Astrocyte (in vitro differentiated cells and primary cell): ENCODE results near the gene DLL1. TPM values are rescaled to one million over a fixed set of nuclear protein-coding genes. Genes with fewer than 3 reads are reported as not detected.

ENCODE experiments used
- DNase-seq: peaks from one replicate; pipeline ENCODE4 v3.0.0-alpha.2; 2010; ENCODE audit warnings: low read depth
- FAIRE-seq: peaks from 2 replicates; lab custom pipeline; 2011; peaks lifted over from hg19 to GRCh38; lab: Jason Lieb, UNC
- H2AFZ ChIP-seq: 2 replicates; pipeline ENCODE4 v1.6.0; 2012; ENCODE audit warnings: low read depth, low read length, inconsistent platforms
- H3K27ac ChIP-seq: 2 replicates; pipeline ENCODE4 v1.5.1; 2011; ENCODE audit warnings: low read depth, low read length, inconsistent platforms
- H3K27me3 ChIP-seq: 2 replicates; pipeline ENCODE4 v1.6.0; 2011; ENCODE audit warnings: low read length, inconsistent platforms; ENCODE audit not compliant: insufficient read depth
- H3K36me3 ChIP-seq: 2 replicates; pipeline ENCODE4 v1.5.1; 2011; ENCODE audit warnings: low read length, inconsistent platforms; ENCODE audit not compliant: insufficient read depth
- H3K4me1 ChIP-seq: 2 replicates; pipeline ENCODE4 v1.5.1; 2011; ENCODE audit warnings: low read length, inconsistent platforms; ENCODE audit not compliant: insufficient read depth
- H3K4me2 ChIP-seq: 2 replicates; pipeline ENCODE4 v1.6.0; 2012; ENCODE audit warnings: low read length, inconsistent platforms
- H3K4me3 ChIP-seq: 2 replicates; pipeline ENCODE4 v1.5.1; 2011; ENCODE audit warnings: low read depth, mild to moderate bottlenecking, low read length, inconsistent platforms; ENCODE audit not compliant: insufficient read depth
- H3K79me2 ChIP-seq: 2 replicates; pipeline ENCODE4 v1.6.0; 2012; ENCODE audit warnings: mild to moderate bottlenecking, low read length, inconsistent platforms; ENCODE audit not compliant: insufficient read depth
- H3K9ac ChIP-seq: 2 replicates; pipeline ENCODE4 v1.6.0; 2012; ENCODE audit warnings: mild to moderate bottlenecking, low read length, inconsistent platforms
- H3K9me3 ChIP-seq: 2 replicates; pipeline ENCODE4 v1.5.1; 2012; ENCODE audit warnings: low read depth, mild to moderate bottlenecking, low read length, inconsistent platforms; ENCODE audit not compliant: insufficient read depth
- H4K20me1 ChIP-seq: 2 replicates; pipeline ENCODE4 v1.6.0; 2012; ENCODE audit warnings: low read length, inconsistent platforms; ENCODE audit not compliant: insufficient read depth
- H3K27ac Mint-ChIP-seq: one replicate; pipeline ENCODE4 v1.8.0; 2021; ENCODE audit warnings: mild to moderate bottlenecking, mixed read lengths; ENCODE audit not compliant: unreplicated experiment
- H3K27me3 Mint-ChIP-seq: one replicate; pipeline ENCODE4 v1.8.0; 2021; ENCODE audit warnings: low read depth, mixed read lengths; ENCODE audit not compliant: unreplicated experiment
- H3K36me3 Mint-ChIP-seq: one replicate; pipeline ENCODE4 v1.8.0; 2021; ENCODE audit warnings: low read depth, mixed read lengths; ENCODE audit not compliant: unreplicated experiment
- H3K4me1 Mint-ChIP-seq: one replicate; pipeline ENCODE4 v1.8.0; 2021; ENCODE audit warnings: low read depth, mixed read lengths; ENCODE audit not compliant: unreplicated experiment
- H3K4me3 Mint-ChIP-seq: one replicate; pipeline ENCODE4 v1.8.0; 2021; ENCODE audit warnings: mild to moderate bottlenecking, moderate library complexity, mixed read lengths; ENCODE audit not compliant: unreplicated experiment
- H3K9me3 Mint-ChIP-seq: one replicate; pipeline ENCODE4 v1.8.0; 2021; ENCODE audit warnings: mild to moderate bottlenecking, mixed read lengths; ENCODE audit not compliant: unreplicated experiment
- CTCF ChIP-seq: IDR thresholded peaks from 2 replicates; pipeline ENCODE4 v1.5.1; 2011; ENCODE audit warnings: low read depth, mild to moderate bottlenecking, inconsistent platforms, low read length, moderate library complexity; ENCODE audit not compliant: insufficient read depth
- EZH2 ChIP-seq: IDR thresholded peaks from 2 replicates; pipeline ENCODE4 v1.6.1; 2012; ENCODE audit warnings: mild to moderate bottlenecking, low read length, inconsistent platforms; ENCODE audit not compliant: insufficient read depth
- total RNA-seq: library from RNA; stranded (reverse); gene quantifications from 2 replicates; pipeline ENCODE4 v1.2.1, GENCODE V29; 2021

Gene DLL1
- total RNA-seq, 1 donor from 2014 or later = 1.6 TPM

GRCh38 chr6:170274713-170275560, 15.9 kb downstream of the DLL1 start:
- H4K20me1 ChIP-seq = no peaks in the 10 kb centered on the region
- FAIRE-seq (no peak), DNase-seq (no peak)
- H3K9me3 ChIP-seq = no peaks in the 10 kb centered on the region
- H3K36me3 Mint-ChIP-seq = no peaks in the 10 kb centered on the region
- H3K27ac Mint-ChIP-seq = no peak overlapping the region
- no peak overlapping the region for H3K4me3 Mint-ChIP-seq
- no peaks in the 10 kb centered on the region for H3K4me1 ChIP-seq
- TF ChIP-seq CTCF (no peak), EZH2 (no peak)
- no peak overlapping the region for H3K4me3 ChIP-seq
- H3K79me2 ChIP-seq = no peaks in the 10 kb centered on the region
- H3K27me3 Mint-ChIP-seq = peaks cover 66% of the 10 kb centered on the region
- H3K9me3 Mint-ChIP-seq = no peaks in the 10 kb centered on the region
- H3K36me3 ChIP-seq = no peaks in the 10 kb centered on the region
- no peak overlapping the region for H3K4me2 ChIP-seq
- H3K4me1 Mint-ChIP-seq = no peaks in the 10 kb centered on the region
- no peak overlapping the region for H3K27ac ChIP-seq
- peaks cover 9% of the 10 kb centered on the region for H3K27me3 ChIP-seq
- H2AFZ ChIP-seq = no peak overlapping the region
- H3K9ac ChIP-seq = no peak overlapping the region

- peaks cover 8% of the 10 kb centered on the region for H3K27me3 ChIP-seq
- H4K20me1 ChIP-seq = no peaks in the 10 kb centered on the region
- Mint-ChIP-seq H3K36me3 (no peaks in the 10 kb centered on the region), H3K9me3 (no peaks in the 10 kb centered on the region), H3K27ac (no peak overlapping the region), H3K27me3 (peaks cover 58% of the 10 kb centered on the region), H3K4me3 (no peak overlapping the region), H3K4me1 (peaks cover 2% of the 10 kb centered on the region)
- H3K36me3 ChIP-seq = no peaks in the 10 kb centered on the region
- H2AFZ ChIP-seq = no peak overlapping the region
- no peak for DNase-seq
- no peak for TF ChIP-seq EZH2
- TF ChIP-seq CTCF = no peak
- no peak for FAIRE-seq
- H3K4me2 ChIP-seq = no peak overlapping the region
- H3K79me2 ChIP-seq = no peaks in the 10 kb centered on the region
- H3K4me1 ChIP-seq = no peaks in the 10 kb centered on the region
- H3K9me3 ChIP-seq = no peaks in the 10 kb centered on the region
- H3K9ac ChIP-seq = no peak overlapping the region
- H3K4me3 ChIP-seq = no peak overlapping the region
- H3K27ac ChIP-seq = no peak overlapping the region
Observed at GRCh38 chr6:170273681-170274080, 17.2 kb downstream of the DLL1 start.

- FAIRE-seq = no peak
- Histone ChIP-seq H3K79me2 (no peaks in the 10 kb centered on the region), H3K9ac (no peak overlapping the region), H4K20me1 (no peaks in the 10 kb centered on the region), H3K9me3 (no peaks in the 10 kb centered on the region), H3K4me3 (no peak overlapping the region), H3K4me2 (no peak overlapping the region), H3K36me3 (no peaks in the 10 kb centered on the region), H3K27ac (no peak overlapping the region), H2AFZ (no peak overlapping the region), H3K4me1 (no peaks in the 10 kb centered on the region), H3K27me3 (peaks cover 8% of the 10 kb centered on the region)
- Mint-ChIP-seq H3K4me3 (no peak overlapping the region), H3K36me3 (no peaks in the 10 kb centered on the region), H3K27ac (no peak overlapping the region), H3K4me1 (peaks cover 2% of the 10 kb centered on the region), H3K9me3 (no peaks in the 10 kb centered on the region), H3K27me3 (peaks cover 54% of the 10 kb centered on the region)
- no peak for DNase-seq
- TF ChIP-seq CTCF = no peak
- no peak for TF ChIP-seq EZH2
Observed at GRCh38 chr6:170273191-170273590, 17.7 kb downstream of the DLL1 start.
